Measurements from ENCODE around the gene GNG2. TPM values are rescaled to one million over a fixed set of nuclear protein-coding genes. Genes with fewer than 3 reads are reported as not detected.

The GNG2 gene
- polyA plus RNA-seq, 1 of the 3 experiments (the other 2 are of a cell fraction) = 17.8 TPM

- H3K4me3 ChIP-seq (ENCODE audit: low read depth in 2 of 2, low read length in 1 of 2) = no peak overlapping the region
- H3K9me2 ChIP-seq = no peaks in the 10 kb centered on the region
- no peaks in the 10 kb centered on the region for H4K20me1 ChIP-seq (ENCODE audit: insufficient read depth)
- no peak overlapping the region for H3K9ac ChIP-seq
- H3F3A ChIP-seq (replicated peaks; ENCODE audit: insufficient read depth) = no peaks in the 10 kb centered on the region
- no peak overlapping the region for H2AFZ ChIP-seq (ENCODE audit: low read depth)
- no peak for DNase-seq
- H3K4me2 ChIP-seq = no peak overlapping the region
- WGBS (ENCODE audit: low lambda C conversion rate) = 91% methylated on average over 4 of the region's 4 CpGs
- TF ChIP-seq TCF12 (IDR thresholded peaks at IDR 0.05) = no peak
- no peak for TF ChIP-seq RXRA (IDR thresholded peaks at IDR 0.05; ENCODE audit: borderline replicate concordance, low read depth)
- no peak for TF ChIP-seq MXI1 (IDR thresholded peaks at IDR 0.05; ENCODE audit: low read depth, low read length)
- CTCF ChIA-PET = interaction anchor here (1.3 to 2.3 kb wide), 2 partner anchors 68 to 104 kb away, joined by 4 to 6 read pairs; no protein-coding TSS in a partner anchor
- H3K27me3 ChIP-seq (ENCODE audit: insufficient read depth) = no peaks in the 10 kb centered on the region
- H3K9me3 ChIP-seq = no peaks in the 10 kb centered on the region
- peaks cover 0 to 7% of the 10 kb centered on the region in 2 experiments; a peak in 2 of 4 replicates for H3K4me1 ChIP-seq (ENCODE audit: control insufficient read depth in 1 of 2, insufficient read depth in 2 of 2, low read depth in 1 of 2, low read length in 1 of 2)
- H3K36me3 ChIP-seq (replicated peaks in 1 of 2; ENCODE audit: control insufficient read depth in 1 of 2, insufficient read depth in 2 of 2, low read length in 1 of 2) = no peaks in the 10 kb centered on the region
- POLR2A ChIA-PET = no interaction called here
- no peak overlapping the region for H3K27ac ChIP-seq (ENCODE audit: low read depth in 2 of 2, low read length in 1 of 2)
- no peaks in the 10 kb centered on the region for H3K79me2 ChIP-seq (ENCODE audit: insufficient read depth)
These were observed 12.3 kb upstream of the GNG2 start for GRCh38 chr14:51848120-51848519.

- H3K4me2 ChIP-seq = no peak overlapping the region
- peaks cover 0 to 7% of the 10 kb centered on the region in 2 experiments; a peak in 2 of 4 replicates for H3K4me1 ChIP-seq (ENCODE audit: control insufficient read depth in 1 of 2, insufficient read depth in 2 of 2, low read depth in 1 of 2, low read length in 1 of 2)
- H3K79me2 ChIP-seq (ENCODE audit: insufficient read depth) = no peaks in the 10 kb centered on the region
- H3K36me3 ChIP-seq (replicated peaks in 1 of 2; ENCODE audit: control insufficient read depth in 1 of 2, insufficient read depth in 2 of 2, low read length in 1 of 2) = no peaks in the 10 kb centered on the region
- 62% methylated on average over 2 of the region's 2 CpGs for WGBS (ENCODE audit: low lambda C conversion rate)
- no peak for DNase-seq
- no peaks in the 10 kb centered on the region for H4K20me1 ChIP-seq (ENCODE audit: insufficient read depth)
- CTCF ChIA-PET = no interaction called here
- H3K9me2 ChIP-seq = no peaks in the 10 kb centered on the region
- H3F3A ChIP-seq (replicated peaks; ENCODE audit: insufficient read depth) = no peaks in the 10 kb centered on the region
- POLR2A ChIA-PET = no interaction called here
- no peak overlapping the region for H3K27ac ChIP-seq (ENCODE audit: low read depth in 2 of 2, low read length in 1 of 2)
- H3K9ac ChIP-seq = no peak overlapping the region
- TF ChIP-seq PBX3 (IDR thresholded peaks at IDR 0.05) = no peak
- TF ChIP-seq RAD21 (IDR thresholded peaks at IDR 0.05; ENCODE audit: low read length) = no peak
- no peak for TF ChIP-seq MAX (IDR thresholded peaks at IDR 0.05; ENCODE audit: low read depth)
- no peak for TF ChIP-seq RFX5 (IDR thresholded peaks at IDR 0.05; ENCODE audit: low read length)
- no peak for TF ChIP-seq TAF1 (IDR thresholded peaks at IDR 0.05; ENCODE audit: borderline replicate concordance, low read depth, low read length)
- no peak for TF ChIP-seq RXRA (IDR thresholded peaks at IDR 0.05; ENCODE audit: borderline replicate concordance, low read depth)
- TF ChIP-seq USF2 (IDR thresholded peaks at IDR 0.05; ENCODE audit: borderline replicate concordance, low read depth, low read length) = no peak
- no peak for TF ChIP-seq ELF1 (IDR thresholded peaks at IDR 0.05)
- no peak for TF ChIP-seq GATA2 (CRISPR knock-in tag; IDR thresholded peaks at IDR 0.05)
- TF ChIP-seq FOSL2 (IDR thresholded peaks at IDR 0.05; ENCODE audit: borderline replicate concordance, low read depth) = no peak
- no peak for TF ChIP-seq FOXM1 (IDR thresholded peaks at IDR 0.05; ENCODE audit: low read depth)
- no peak for TF ChIP-seq EZH2phosphoT487 (IDR thresholded peaks at IDR 0.05; ENCODE audit: borderline replicate concordance, low read depth)
- H3K4me3 ChIP-seq (ENCODE audit: low read depth in 2 of 2, low read length in 1 of 2) = no peak overlapping the region
- no peak overlapping the region for H2AFZ ChIP-seq (ENCODE audit: low read depth)
- H3K27me3 ChIP-seq (ENCODE audit: insufficient read depth) = no peaks in the 10 kb centered on the region
- H3K9me3 ChIP-seq = no peaks in the 10 kb centered on the region
These were observed 11.3 kb upstream of the GNG2 start for GRCh38 chr14:51849097-51849496.

Measured in SK-N-SH (cell line).